Central memory CD8-positive, alpha-beta T cell (primary cell): ENCODE measurements around the gene CNN2.

Experiments
- ATAC-seq: fragments of 150-1000 bp; cut with Tn5 transposase; replicated peaks from 2 replicates; pipeline ENCODE4 v1.10.0; 2022; ENCODE audit warnings: mild to moderate bottlenecking, moderate FRiP score, moderate number of reproducible peaks; ENCODE audit not compliant: poor library complexity, severe bottlenecking; ENCODE audit errors: extremely low read depth
- DNase-seq, 2 donors: peaks; one replicate each; pipeline ENCODE4 v3.0.0; 2021; ENCODE audit warnings: low spot score in 2 of 2
- H3K27ac Mint-ChIP-seq: one replicate; pipeline ENCODE4 v1.8.0; 2022; ENCODE audit warnings: low read depth, mild to moderate bottlenecking, moderate library complexity, mixed read lengths
- H3K27me3 Mint-ChIP-seq: one replicate; pipeline ENCODE4 v1.8.0; 2022; ENCODE audit warnings: mixed read lengths
- H3K36me3 Mint-ChIP-seq: one replicate; pipeline ENCODE4 v1.8.0; 2022; ENCODE audit warnings: mild to moderate bottlenecking, moderate library complexity, mixed read lengths; ENCODE audit not compliant: insufficient read depth
- H3K4me1 Mint-ChIP-seq: one replicate; pipeline ENCODE4 v1.8.0; 2022; ENCODE audit warnings: mixed read lengths
- H3K4me3 Mint-ChIP-seq: one replicate; pipeline ENCODE4 v1.8.0; 2022; ENCODE audit warnings: mild to moderate bottlenecking, moderate library complexity, mixed read lengths
- H3K9me3 Mint-ChIP-seq: one replicate; pipeline ENCODE4 v1.8.0; 2022; ENCODE audit warnings: mixed read lengths

CNN2 gene

GRCh38 chr19:1055886-1056620, 29.6 kb downstream of the CNN2 start:
- H3K9me3 Mint-ChIP-seq = no peaks in the 10 kb centered on the region
- peaks cover 18% of the 10 kb centered on the region for H3K36me3 Mint-ChIP-seq
- peaks cover 29% of the 10 kb centered on the region for H3K4me1 Mint-ChIP-seq
- no peak overlapping the region for H3K4me3 Mint-ChIP-seq
- ATAC-seq (no peak), DNase-seq (no peak)
- no peak overlapping the region for H3K27ac Mint-ChIP-seq
- no peaks in the 10 kb centered on the region for H3K27me3 Mint-ChIP-seq

- Mint-ChIP-seq H3K4me3 (no peak overlapping the region), H3K27me3 (no peaks in the 10 kb centered on the region), H3K4me1 (peaks cover 24% of the 10 kb centered on the region), H3K27ac (peak overlapping the region; percentile 62), H3K36me3 (peaks cover 21% of the 10 kb centered on the region), H3K9me3 (no peaks in the 10 kb centered on the region)
- ATAC-seq = peak; percentile 83
- no peak for DNase-seq
These were observed 30.9 kb downstream of the CNN2 start for GRCh38 chr19:1057176-1057855.

- H3K27ac Mint-ChIP-seq = peak overlapping the region; percentile 62
- H3K4me1 Mint-ChIP-seq = peaks cover 24% of the 10 kb centered on the region
- DNase-seq = no peak
- no peak for ATAC-seq
- peaks cover 21% of the 10 kb centered on the region for H3K36me3 Mint-ChIP-seq
- H3K9me3 Mint-ChIP-seq = no peaks in the 10 kb centered on the region
- H3K4me3 Mint-ChIP-seq = no peak overlapping the region
- H3K27me3 Mint-ChIP-seq = no peaks in the 10 kb centered on the region
These were observed 31.7 kb downstream of the CNN2 start for GRCh38 chr19:1058112-1058511.

GRCh38 chr19:1060689-1061088, 34.3 kb downstream of the CNN2 start:
- H3K36me3 Mint-ChIP-seq = peaks cover 22% of the 10 kb centered on the region
- H3K9me3 Mint-ChIP-seq = no peaks in the 10 kb centered on the region
- DNase-seq = no peak
- no peak overlapping the region for H3K4me3 Mint-ChIP-seq
- ATAC-seq = no peak
- no peaks in the 10 kb centered on the region for H3K27me3 Mint-ChIP-seq
- peaks cover 46% of the 10 kb centered on the region for H3K4me1 Mint-ChIP-seq
- no peak overlapping the region for H3K27ac Mint-ChIP-seq

GRCh38 chr19:1061987-1062386, 35.6 kb downstream of the CNN2 start:
- ATAC-seq (no peak), DNase-seq (no peak)
- Mint-ChIP-seq H3K36me3 (peaks cover 19% of the 10 kb centered on the region), H3K4me3 (no peak overlapping the region), H3K4me1 (peaks cover 48% of the 10 kb centered on the region), H3K27ac (peak overlapping the region; percentile 55), H3K9me3 (no peaks in the 10 kb centered on the region), H3K27me3 (no peaks in the 10 kb centered on the region)

- Mint-ChIP-seq H3K4me3 (no peak overlapping the region), H3K27ac (peak overlapping the region; percentile 55), H3K4me1 (peaks cover 44% of the 10 kb centered on the region), H3K9me3 (no peaks in the 10 kb centered on the region), H3K36me3 (peaks cover 17% of the 10 kb centered on the region), H3K27me3 (no peaks in the 10 kb centered on the region)
- ATAC-seq = no peak
- no peak for DNase-seq
These were observed 36.1 kb downstream of the CNN2 start for GRCh38 chr19:1062387-1063029.

GRCh38 chr19:1063030-1063908, 36.9 kb downstream of the CNN2 start:
- no peaks in the 10 kb centered on the region for H3K27me3 Mint-ChIP-seq
- H3K4me1 Mint-ChIP-seq = peaks cover 36% of the 10 kb centered on the region
- H3K9me3 Mint-ChIP-seq = no peaks in the 10 kb centered on the region
- H3K4me3 Mint-ChIP-seq = no peak overlapping the region
- no peak for ATAC-seq
- no peak overlapping the region for H3K27ac Mint-ChIP-seq
- peak in 1 of 2 donors; percentile 67 for DNase-seq
- peaks cover 24% of the 10 kb centered on the region for H3K36me3 Mint-ChIP-seq

GRCh38 chr19:1063909-1064660, 37.7 kb downstream of the CNN2 start:
- ATAC-seq (no peak), DNase-seq (no peak)
- peaks cover 31% of the 10 kb centered on the region for H3K36me3 Mint-ChIP-seq
- H3K4me1 Mint-ChIP-seq = peaks cover 39% of the 10 kb centered on the region
- no peaks in the 10 kb centered on the region for H3K27me3 Mint-ChIP-seq
- H3K27ac Mint-ChIP-seq = no peak overlapping the region
- no peak overlapping the region for H3K4me3 Mint-ChIP-seq
- no peaks in the 10 kb centered on the region for H3K9me3 Mint-ChIP-seq

GRCh38 chr19:1064661-1065605, 38.5 kb downstream of the CNN2 start:
- Mint-ChIP-seq H3K27ac (peak overlapping the region; percentile 91), H3K4me1 (peaks cover 45% of the 10 kb centered on the region), H3K27me3 (no peaks in the 10 kb centered on the region), H3K9me3 (no peaks in the 10 kb centered on the region), H3K36me3 (peaks cover 39% of the 10 kb centered on the region), H3K4me3 (peak overlapping the region; percentile 87)
- ATAC-seq (no peak), DNase-seq (no peak)

GRCh38 chr19:1065606-1066109, 39.2 kb downstream of the CNN2 start:
- peaks cover 45% of the 10 kb centered on the region for H3K4me1 Mint-ChIP-seq
- ATAC-seq (no peak), DNase-seq (no peak)
- H3K27ac Mint-ChIP-seq = peak overlapping the region; percentile 91
- H3K9me3 Mint-ChIP-seq = no peaks in the 10 kb centered on the region
- no peaks in the 10 kb centered on the region for H3K27me3 Mint-ChIP-seq
- H3K4me3 Mint-ChIP-seq = peak overlapping the region; percentile 87
- peaks cover 46% of the 10 kb centered on the region for H3K36me3 Mint-ChIP-seq

- ATAC-seq = no peak
- H3K36me3 Mint-ChIP-seq = peaks cover 49% of the 10 kb centered on the region
These were observed 39.9 kb downstream of the CNN2 start for GRCh38 chr19:1066251-1066747.

More at GRCh38 chr19:1066251-1066747, 39.9 kb downstream of the CNN2 start:
- H3K9me3 Mint-ChIP-seq = no peaks in the 10 kb centered on the region
- peaks cover 45% of the 10 kb centered on the region for H3K4me1 Mint-ChIP-seq
- H3K4me3 Mint-ChIP-seq = peak overlapping the region; percentile 87
- no peaks in the 10 kb centered on the region for H3K27me3 Mint-ChIP-seq
- no peak for DNase-seq
- H3K27ac Mint-ChIP-seq = peak overlapping the region; percentile 91
